NCI-H510A (cell line): Measurements from ENCODE around the gene ATP12A.

Experiments
- DNase-seq: peaks from one replicate; lab custom pipeline; 2025; lab: John Stamatoyannopoulos, UW

Gene ATP12A

DNA sequence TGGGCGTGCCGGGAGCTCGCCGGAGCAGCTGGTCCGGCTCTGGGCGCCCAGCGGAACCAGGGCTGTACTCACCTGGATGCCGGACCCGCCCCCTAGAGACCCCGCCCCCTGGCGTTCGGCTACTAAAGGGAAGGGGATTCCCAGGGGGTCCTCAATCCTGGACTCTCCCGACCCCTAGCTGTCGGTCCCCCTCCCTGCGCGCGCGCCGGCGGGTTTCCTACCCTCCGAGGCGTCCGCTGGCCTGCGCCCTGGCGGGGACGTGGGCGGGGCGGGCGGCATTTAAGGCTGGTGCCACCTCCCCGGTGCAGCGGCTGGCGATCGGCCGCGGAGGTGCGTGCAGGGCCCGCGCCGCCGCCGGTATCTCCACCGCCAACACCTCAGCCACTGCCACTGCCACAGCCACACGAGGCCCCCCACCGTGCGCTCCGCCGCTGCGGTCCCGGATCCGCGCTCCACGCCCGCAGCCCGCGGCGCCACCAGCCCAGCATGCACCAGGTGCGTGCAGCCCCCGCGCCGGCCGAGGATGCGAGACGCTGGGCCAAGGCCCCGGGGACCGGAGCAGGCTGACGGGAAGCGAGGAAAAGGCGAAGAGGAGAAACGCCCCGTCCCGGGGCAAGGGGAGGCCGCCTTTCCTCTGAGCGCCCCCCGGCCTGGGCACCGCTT lies at the start of gene ATP12A:
TSS of gene ATP12A (plus strand) at position 151 of the 663 bp plus-strand sequence. CDS start at position 487, 336 bp downstream.
- no peak for DNase-seq

DNA sequence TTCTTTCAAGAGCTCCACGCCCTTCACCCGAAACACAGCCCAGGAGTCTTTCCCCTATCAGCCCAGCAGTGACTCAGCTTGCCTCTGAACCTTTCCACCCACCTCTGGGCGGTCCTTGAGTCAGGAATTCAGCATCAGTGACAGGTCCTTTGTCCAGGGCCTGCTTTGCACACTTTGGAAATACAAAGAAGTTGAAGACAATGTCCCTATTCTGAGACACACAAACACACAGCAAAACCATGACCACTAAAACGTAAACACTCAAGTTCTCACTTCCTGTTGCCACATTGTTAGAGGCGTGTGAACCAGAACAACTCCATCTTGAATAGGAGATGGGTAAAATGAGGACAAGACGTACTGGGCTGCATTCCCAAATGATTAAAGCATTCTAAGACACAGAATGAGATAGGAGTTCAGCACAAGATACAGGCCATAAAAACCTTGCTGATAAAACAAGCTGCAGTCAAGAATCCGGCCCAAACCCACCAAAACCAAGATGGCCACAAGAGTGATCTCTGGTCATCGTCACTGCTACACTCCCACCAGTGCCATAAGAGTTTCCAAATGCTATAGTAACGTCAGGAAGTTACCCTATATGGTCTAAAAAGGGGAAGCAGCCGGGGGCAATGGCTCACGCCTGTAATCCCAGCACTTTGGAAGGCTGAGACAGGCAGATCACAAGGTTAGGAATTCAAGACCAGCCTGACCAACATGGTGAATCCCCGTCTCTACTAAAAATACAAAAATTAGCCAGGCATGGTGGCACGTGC lies 49.2 kb upstream of the ATP12A start:
- DNase-seq, result no peak

DNA sequence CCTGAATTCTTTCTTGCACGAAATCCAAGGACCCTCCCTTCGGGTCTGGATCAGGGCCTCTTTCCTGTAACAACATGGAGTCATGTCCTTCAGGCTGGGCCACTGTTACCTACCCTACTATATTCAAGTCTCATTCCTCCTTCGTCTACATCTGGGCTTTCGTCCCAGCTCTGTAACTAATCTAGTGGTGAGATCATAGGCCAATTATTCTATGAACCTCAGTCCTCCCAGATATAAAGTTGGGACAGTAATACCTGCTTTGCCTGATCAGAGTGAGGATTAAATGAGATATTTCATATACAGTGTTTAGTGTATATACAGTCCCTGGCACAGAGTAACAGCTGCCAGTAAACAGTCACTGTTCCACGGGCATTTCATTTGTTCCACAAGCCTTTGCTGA lies 48.3 kb upstream of the ATP12A start:
- DNase-seq, result no peak

DNA sequence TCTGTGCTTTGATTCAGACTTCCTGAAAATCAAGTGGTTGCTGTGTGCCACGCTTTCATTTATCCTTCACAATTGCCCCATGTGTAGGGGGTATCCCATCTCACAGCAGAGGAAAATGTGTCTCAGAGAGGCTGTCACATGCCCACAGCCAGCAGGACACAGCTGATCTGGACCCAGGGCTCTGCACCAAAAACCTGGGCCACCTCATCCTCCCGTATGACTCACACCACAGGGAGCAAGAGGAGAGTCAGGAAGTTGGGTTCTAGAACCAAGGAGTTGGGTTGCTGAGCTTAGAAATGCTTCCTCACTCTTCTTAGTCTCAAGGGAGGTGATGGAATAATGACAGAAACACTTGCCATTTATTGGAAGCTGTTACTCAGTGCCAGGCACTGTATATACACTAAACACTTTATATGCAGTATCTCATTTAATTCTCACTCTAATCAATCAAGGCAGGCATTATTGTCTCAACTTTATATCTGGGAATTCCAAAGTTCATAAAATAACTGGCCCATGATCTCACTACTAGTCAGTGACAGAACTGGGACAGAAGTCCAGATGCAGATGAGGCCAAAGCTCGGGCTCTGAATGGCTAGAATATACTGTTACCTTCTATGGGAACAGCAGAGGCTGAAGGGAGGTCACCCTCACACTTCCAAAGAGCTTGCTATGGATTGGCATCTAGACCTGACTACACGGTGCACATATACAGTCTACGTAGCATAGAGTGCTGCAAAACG lies 47.7 kb upstream of the ATP12A start:
- no peak for DNase-seq

GRCh38 chr13:24636776-24637175 lies 43.4 kb upstream of the ATP12A start:
- no peak for DNase-seq

DNA sequence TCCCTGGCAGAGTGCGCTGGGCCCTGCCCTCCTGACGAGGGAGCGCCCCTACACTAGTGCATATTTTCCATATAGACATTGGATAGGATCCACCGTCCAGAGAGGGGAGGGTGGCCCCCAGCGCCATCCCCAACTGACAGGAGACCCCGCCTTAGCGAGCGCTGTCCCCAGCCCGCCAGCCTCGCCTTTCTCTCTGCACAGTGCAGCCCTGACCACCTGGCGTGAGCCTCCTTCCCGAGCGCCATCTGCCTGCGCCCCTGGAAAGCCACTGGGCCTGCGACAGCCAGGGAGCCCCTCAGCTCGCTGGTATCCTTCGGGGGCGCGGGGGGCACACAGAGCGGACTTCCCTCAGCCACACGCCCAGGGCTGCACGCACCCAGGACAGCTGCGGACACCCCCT lies 42.1 kb upstream of the ATP12A start:
- no peak for DNase-seq

DNA sequence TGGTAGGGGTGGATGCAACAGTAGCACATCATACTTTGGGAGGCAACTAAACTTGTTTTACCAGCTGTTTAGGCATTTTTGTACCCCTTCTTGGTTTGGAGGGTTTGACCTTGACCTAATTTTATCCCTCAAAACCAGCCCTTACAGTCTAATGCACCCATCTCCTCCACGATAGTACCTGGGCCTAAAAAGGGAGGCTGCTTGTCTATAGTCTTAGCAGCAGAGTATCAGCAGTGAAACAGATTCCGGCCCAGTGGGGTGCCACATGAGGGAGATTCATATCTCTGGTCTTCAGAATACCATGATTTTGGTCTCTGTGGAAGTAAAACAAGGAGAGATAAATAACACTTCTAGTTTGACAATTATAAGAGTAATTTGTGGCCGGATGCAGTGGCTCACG lies 39.5 kb upstream of the ATP12A start:
- DNase-seq, result no peak

DNA sequence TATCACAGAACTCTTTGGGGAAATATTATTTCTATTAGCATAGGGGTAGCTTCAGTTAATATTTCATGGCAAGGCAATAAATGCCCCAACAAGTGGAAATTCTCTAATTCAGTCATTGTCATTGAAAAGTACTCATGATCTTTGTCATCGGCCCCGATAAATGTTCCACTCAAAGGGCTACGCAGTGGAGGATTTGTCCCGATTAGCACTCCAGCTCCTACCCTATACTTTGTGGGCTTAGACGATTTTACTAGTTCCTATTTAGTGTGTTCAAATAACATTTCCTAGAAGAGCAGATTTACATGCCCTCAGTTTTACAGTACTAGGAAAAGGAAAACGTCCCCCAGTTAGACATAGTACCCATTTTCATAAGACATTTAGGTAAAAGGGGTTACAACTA lies 38.0 kb upstream of the ATP12A start:
- DNase-seq, result no peak

DNA sequence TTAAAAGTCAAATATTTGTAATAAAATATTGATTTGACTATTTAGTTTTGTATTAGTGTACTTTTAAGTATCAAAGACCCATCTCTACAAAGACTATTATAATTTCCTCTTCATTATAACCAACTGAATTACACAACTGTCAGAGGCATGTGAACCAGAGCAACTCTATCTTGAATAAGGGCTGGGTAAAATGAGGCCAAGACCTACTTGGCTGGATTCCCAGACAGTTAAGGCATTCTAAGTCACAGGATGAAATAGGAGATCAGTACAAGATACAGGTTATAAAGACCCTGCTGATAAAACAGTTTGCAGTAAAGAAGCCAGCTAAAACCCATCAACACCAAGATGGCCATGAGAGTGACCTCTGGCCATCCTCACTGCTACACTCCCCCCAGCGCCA lies 36.2 kb upstream of the ATP12A start:
- DNase-seq, result no peak

- no peak for DNase-seq
Observed at GRCh38 chr13:24648271-24648670, 31.9 kb upstream of the ATP12A start.

- DNase-seq, result no peak
Observed at GRCh38 chr13:24648983-24649687, 31.1 kb upstream of the ATP12A start.

GRCh38 chr13:24649688-24650043 lies 30.5 kb upstream of the ATP12A start:
- no peak for DNase-seq

GRCh38 chr13:24650161-24650560 lies 30.0 kb upstream of the ATP12A start:
- DNase-seq, result no peak

GRCh38 chr13:24651718-24652345 lies 28.4 kb upstream of the ATP12A start:
- peak; percentile 42 for DNase-seq

DNA sequence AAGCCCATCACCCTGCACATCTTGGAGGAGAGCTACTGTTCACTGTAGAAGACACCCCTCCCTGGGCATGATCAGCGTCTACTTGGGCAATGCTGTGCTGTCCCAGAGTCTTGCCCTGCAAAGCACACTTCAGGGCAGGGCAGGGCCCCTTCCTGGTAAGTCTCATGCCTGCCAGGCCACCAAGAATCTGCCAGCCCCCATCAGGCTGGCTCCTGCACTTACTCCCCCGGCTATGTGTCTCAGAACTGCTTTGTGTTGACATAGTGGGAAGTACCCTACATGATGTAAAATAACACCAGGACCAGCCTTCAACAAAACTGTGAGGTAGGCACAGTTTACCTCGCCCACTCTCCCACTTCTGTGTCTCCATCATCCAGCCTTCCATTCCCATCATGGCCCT lies 27.8 kb upstream of the ATP12A start:
- DNase-seq, result no peak

DNA sequence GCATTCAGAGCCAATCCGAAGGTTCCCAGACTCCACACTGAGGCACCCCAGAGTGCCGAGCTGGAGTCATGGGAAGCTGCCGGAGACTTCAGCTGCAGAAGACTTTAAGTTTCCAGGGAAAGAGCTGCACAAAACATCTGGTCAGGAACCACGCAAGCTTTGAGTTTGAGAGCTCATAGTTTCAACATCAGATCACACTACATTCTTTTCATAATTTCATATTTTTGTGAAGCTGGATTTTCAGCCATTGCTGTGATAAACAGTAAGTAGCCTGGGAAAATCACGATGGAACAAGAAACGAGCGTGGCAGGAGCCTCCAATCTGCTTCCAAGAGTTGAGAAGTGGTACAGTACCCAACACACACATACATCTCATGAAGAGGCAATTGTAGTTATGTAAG lies 25.5 kb upstream of the ATP12A start:
- no peak for DNase-seq

- no peak for DNase-seq
Observed at GRCh38 chr13:24659239-24659638, 21.0 kb upstream of the ATP12A start.

GRCh38 chr13:24660023-24660741 lies 20.0 kb upstream of the ATP12A start:
- no peak for DNase-seq

- DNase-seq, result no peak
Observed at GRCh38 chr13:24661713-24662112, 18.5 kb upstream of the ATP12A start.

- no peak for DNase-seq
Observed at GRCh38 chr13:24662195-24663088, 17.8 kb upstream of the ATP12A start.
